ENCODE results near the gene LRRC46. TPM values are rescaled to one million over a fixed set of nuclear protein-coding genes. Genes with fewer than 3 reads are reported as not detected.

Gene LRRC46
- total and polyA plus RNA-seq, 2 of the 13 experiments (the other 11 are each of a cell fraction or from before 2014, with no cell fraction given) = 0.09 TPM

DNA sequence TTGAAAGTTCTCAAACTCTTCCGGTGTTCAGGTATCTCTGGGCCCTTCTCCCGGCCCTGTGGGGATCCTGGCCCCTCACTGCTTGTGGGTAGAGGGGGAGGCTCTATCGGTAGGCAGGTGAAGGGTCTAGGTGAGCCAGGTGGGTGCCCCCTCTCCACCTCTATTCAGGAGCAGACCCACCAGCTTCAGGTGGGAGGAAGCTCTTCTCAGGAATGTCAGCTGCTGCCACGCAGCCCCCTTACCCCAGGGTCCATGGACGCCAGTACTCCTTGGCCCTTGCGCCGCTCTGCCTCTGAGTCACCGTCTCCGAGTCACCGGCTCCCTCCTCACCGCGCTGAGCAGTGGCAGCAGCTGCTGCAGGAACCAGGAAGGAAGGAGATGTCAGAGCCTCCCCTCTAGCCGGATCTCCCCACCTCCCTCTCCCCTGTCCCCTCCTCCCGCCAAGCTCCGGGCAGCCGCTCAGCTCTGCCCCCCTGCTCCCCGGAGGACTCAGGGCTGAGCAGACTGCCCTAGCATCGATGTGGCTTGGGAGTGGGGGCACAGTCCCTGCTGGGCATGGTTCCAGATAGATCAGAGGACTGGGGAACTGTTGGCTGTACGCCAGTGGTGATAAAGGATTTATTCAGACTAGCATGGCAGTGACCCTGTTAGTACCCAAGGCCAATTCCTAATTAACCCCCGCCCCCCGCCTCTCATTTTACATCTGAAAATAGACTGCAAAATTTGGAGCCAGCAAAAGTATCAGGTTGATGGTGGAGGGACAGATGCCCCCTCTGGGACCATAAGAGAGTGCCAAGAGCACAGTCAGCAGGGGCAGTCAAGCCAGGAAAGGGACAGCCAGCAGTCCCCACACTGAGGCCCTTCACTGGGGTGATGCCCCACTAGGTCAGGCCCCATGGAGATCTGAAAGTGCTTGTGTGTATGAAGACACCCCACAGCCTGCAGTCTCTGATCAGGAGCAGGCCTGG, 9.8 kb upstream of the LRRC46 start, which contains the start of gene OSBPL7 (continued):
- TF ChIP-seq, protein P1, sequence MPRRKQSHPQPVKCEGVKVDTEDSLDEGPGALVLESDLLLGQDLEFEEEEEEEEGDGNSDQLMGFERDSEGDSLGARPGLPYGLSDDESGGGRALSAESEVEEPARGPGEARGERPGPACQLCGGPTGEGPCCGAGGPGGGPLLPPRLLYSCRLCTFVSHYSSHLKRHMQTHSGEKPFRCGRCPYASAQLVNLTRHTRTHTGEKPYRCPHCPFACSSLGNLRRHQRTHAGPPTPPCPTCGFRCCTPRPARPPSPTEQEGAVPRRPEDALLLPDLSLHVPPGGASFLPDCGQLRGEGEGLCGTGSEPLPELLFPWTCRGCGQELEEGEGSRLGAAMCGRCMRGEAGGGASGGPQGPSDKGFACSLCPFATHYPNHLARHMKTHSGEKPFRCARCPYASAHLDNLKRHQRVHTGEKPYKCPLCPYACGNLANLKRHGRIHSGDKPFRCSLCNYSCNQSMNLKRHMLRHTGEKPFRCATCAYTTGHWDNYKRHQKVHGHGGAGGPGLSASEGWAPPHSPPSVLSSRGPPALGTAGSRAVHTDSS (CRISPR knock-in tag; conservative IDR thresholded peaks at IDR 0.05) = no peak
- TF ChIP-seq ZNF780A (CRISPR knock-in tag; IDR thresholded peaks at IDR 0.05) = no peak
- TF ChIP-seq HOXD1 (CRISPR knock-in tag; IDR thresholded peaks at IDR 0.05) = 0 out of 2 replicates have a peak, but pooled peaks have one; percentile 23
- TF ChIP-seq, protein P2, sequence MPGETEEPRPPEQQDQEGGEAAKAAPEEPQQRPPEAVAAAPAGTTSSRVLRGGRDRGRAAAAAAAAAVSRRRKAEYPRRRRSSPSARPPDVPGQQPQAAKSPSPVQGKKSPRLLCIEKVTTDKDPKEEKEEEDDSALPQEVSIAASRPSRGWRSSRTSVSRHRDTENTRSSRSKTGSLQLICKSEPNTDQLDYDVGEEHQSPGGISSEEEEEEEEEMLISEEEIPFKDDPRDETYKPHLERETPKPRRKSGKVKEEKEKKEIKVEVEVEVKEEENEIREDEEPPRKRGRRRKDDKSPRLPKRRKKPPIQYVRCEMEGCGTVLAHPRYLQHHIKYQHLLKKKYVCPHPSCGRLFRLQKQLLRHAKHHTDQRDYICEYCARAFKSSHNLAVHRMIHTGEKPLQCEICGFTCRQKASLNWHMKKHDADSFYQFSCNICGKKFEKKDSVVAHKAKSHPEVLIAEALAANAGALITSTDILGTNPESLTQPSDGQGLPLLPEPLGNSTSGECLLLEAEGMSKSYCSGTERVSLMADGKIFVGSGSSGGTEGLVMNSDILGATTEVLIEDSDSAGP (CRISPR knock-in tag; IDR thresholded peaks at IDR 0.05; ENCODE audit: borderline replicate concordance) = peak; percentile 68; the same call in 1 of the 2 replicates
- TF ChIP-seq ZNF230 (CRISPR knock-in tag; IDR thresholded peaks at IDR 0.05) = no peak
- TF ChIP-seq ZNF746 (CRISPR knock-in tag; IDR thresholded peaks at IDR 0.05) = no peak
- TF ChIP-seq, protein P3, sequence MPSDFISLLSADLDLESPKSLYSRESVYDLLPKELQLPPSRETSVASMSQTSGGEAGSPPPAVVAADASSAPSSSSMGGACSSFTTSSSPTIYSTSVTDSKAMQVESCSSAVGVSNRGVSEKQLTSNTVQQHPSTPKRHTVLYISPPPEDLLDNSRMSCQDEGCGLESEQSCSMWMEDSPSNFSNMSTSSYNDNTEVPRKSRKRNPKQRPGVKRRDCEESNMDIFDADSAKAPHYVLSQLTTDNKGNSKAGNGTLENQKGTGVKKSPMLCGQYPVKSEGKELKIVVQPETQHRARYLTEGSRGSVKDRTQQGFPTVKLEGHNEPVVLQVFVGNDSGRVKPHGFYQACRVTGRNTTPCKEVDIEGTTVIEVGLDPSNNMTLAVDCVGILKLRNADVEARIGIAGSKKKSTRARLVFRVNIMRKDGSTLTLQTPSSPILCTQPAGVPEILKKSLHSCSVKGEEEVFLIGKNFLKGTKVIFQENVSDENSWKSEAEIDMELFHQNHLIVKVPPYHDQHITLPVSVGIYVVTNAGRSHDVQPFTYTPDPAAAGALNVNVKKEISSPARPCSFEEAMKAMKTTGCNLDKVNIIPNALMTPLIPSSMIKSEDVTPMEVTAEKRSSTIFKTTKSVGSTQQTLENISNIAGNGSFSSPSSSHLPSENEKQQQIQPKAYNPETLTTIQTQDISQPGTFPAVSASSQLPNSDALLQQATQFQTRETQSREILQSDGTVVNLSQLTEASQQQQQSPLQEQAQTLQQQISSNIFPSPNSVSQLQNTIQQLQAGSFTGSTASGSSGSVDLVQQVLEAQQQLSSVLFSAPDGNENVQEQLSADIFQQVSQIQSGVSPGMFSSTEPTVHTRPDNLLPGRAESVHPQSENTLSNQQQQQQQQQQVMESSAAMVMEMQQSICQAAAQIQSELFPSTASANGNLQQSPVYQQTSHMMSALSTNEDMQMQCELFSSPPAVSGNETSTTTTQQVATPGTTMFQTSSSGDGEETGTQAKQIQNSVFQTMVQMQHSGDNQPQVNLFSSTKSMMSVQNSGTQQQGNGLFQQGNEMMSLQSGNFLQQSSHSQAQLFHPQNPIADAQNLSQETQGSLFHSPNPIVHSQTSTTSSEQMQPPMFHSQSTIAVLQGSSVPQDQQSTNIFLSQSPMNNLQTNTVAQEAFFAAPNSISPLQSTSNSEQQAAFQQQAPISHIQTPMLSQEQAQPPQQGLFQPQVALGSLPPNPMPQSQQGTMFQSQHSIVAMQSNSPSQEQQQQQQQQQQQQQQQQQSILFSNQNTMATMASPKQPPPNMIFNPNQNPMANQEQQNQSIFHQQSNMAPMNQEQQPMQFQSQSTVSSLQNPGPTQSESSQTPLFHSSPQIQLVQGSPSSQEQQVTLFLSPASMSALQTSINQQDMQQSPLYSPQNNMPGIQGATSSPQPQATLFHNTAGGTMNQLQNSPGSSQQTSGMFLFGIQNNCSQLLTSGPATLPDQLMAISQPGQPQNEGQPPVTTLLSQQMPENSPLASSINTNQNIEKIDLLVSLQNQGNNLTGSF (CRISPR knock-in tag; IDR thresholded peaks at IDR 0.05) = no peak
- no peak for TF ChIP-seq ZNF703 (CRISPR knock-in tag; IDR thresholded peaks at IDR 0.05; ENCODE audit: borderline replicate concordance)
- TF ChIP-seq, protein P4, sequence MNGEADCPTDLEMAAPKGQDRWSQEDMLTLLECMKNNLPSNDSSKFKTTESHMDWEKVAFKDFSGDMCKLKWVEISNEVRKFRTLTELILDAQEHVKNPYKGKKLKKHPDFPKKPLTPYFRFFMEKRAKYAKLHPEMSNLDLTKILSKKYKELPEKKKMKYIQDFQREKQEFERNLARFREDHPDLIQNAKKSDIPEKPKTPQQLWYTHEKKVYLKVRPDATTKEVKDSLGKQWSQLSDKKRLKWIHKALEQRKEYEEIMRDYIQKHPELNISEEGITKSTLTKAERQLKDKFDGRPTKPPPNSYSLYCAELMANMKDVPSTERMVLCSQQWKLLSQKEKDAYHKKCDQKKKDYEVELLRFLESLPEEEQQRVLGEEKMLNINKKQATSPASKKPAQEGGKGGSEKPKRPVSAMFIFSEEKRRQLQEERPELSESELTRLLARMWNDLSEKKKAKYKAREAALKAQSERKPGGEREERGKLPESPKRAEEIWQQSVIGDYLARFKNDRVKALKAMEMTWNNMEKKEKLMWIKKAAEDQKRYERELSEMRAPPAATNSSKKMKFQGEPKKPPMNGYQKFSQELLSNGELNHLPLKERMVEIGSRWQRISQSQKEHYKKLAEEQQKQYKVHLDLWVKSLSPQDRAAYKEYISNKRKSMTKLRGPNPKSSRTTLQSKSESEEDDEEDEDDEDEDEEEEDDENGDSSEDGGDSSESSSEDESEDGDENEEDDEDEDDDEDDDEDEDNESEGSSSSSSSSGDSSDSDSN (CRISPR knock-in tag; IDR thresholded peaks at IDR 0.05) = 0 out of 2 replicates have a peak, but pooled peaks have one; percentile 49
- TF ChIP-seq, protein P5, sequence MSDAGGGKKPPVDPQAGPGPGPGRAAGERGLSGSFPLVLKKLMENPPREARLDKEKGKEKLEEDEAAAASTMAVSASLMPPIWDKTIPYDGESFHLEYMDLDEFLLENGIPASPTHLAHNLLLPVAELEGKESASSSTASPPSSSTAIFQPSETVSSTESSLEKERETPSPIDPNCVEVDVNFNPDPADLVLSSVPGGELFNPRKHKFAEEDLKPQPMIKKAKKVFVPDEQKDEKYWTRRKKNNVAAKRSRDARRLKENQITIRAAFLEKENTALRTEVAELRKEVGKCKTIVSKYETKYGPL (CRISPR knock-in tag; IDR thresholded peaks at IDR 0.05) = no peak

Data from HepG2 (cell line).